ENCODE data around the gene FRMD5.
"Not testable (repeated sequence)": the region's sequence is repeated elsewhere in the genome, so short reads cannot be mapped to it uniquely, and the experiment has no call there.

FRMD5 gene

DNA sequence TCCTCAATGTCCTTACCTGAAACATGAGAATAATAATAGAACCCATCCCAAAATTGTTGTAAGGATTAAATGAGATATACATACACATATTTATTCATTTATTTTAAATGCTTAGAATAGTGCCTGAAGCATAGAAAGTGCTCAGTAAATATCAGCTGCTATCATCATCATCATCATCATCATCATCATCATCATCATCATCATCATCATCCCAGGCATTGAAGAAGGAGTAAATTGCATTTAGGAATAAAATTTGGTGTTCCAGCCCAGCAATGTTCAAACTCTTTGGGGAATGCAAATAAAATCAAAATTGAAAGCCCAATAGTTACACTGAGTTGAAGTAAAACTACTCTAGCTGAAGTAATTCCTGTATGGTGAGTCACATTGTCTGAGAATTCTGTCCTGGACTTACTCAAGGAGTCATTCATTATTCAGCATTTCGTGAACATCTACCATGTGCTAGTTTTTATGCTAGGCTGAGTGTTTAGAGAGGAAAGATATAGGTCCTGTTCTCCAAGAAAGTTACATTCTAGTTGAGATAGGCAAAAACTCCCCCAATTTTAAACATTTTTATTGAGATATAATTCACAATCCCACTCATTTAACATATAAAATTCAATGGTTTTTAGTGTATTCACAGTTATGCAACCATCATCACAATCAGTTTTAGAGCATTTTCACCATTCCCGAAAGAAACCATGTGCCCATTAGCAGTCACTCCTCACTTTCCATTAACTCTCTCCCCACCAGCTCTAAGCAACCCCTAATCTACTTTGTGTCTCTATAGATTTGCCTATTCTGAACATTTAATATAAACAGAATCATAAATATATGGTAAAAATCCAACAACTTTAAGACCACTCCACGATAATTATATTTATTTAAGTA is 107.2 kb downstream of the FRMD5 start:
- DNase-seq = peak in 1 of 2 experiments; percentile 55

DNA sequence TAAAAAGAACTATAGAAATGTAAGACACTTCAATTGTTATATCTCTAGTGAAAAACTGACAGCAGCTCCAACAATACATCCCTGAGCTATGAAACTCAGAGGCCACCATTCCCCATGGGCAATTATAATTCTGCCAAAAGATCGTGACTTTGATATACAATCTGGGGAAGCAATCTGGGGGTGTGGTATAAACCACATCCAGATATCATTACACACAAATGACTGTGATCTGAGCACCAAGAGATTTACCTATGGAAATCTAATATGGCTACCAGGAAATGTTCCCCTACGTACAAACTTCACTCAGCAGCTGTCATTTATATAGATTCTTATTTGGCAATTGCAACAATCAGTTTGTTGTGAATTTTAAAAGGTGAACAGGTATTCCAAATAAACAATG is 110.3 kb downstream of the FRMD5 start:
- no peak for DNase-seq

DNA sequence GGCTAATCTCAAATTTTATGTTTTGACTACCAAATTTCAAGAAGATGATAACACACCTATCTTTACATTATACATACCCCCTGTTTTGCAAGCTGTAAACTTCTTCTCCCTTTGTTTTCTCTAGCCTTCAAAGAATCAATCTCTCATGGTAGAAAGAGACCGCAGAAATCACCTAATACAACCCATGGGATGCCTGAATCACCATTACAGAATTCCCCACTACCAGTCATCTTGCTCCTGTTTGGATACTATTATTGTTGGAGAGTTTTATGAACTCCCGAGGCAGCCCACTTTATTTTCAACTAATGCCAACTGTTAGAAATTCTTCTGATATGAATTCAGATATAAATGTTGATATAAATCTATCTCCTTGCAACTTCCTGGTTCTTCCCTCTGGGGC is 110.9 kb downstream of the FRMD5 start:
- no peak for DNase-seq

DNA sequence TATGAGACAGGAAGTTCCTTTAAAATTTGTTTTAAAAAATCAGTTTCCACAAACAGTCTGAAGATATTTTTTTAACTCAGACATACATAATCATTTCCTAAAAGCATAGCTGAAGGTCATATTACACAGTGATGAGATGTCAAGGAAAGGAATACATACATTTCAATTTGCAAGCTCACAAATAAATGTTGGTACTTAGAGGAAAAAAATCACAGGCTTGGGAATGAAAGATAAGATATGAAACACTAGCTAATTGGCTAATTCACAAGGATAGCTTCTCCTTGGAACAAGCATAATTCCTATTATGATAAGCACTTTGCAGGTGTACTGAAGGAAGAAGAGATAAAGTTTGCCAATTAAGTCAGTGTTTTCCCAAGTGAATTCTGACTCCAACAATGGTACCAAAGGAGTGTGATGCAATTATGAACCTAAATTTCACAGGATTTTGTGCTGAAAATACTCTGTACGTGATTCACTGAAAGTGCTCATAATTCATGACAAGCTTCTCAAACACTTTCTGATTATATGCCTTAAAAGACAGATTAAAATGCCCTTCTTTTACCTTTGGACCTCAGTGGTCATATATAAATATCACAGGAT is 112.4 kb downstream of the FRMD5 start:
- no peak for DNase-seq

DNA sequence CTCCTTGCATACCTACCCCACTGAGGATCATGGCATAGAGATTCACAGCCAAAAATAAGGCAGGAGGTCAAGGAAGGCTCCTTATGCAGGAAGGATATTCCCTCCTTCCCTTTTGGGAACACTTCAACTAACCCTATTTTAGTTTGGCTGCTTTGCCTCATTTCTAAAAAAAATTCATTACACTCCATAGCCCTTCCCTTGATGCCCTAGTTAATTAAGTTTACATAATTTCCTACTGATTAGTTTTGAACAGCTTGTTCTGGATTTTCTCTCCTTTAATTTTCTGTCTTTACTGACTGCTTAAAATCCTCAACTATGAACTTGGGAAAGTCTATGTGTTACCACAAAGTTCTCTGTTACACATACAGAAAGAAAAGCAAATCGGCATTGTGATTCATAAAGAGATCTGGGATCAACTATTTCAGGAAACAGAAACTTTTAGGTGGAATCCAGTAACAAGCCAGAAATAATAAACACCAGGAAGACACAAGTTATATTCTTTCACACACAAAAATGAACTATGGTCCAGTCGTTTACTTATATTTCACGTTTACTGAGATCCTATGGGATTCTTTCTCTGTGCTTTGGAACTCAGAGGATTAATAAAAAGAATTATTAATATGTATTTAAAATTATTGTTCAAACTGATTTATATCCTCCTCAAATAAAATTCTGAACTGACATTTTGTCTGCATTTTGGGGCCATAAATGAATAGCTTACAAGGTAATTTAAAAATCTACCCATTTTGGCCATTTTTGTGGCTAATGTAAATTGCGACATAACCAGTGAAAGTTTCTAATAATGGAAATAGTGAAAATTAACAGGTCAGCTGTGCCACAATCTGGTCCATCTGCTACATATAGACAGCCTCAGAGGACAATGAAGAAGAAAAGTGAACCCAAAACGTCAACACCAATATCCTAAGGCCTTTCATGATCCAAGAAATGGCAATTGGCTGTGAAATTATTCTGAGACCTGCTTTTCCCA is 113.8 kb downstream of the FRMD5 start:
- DNase-seq = no peak

DNA sequence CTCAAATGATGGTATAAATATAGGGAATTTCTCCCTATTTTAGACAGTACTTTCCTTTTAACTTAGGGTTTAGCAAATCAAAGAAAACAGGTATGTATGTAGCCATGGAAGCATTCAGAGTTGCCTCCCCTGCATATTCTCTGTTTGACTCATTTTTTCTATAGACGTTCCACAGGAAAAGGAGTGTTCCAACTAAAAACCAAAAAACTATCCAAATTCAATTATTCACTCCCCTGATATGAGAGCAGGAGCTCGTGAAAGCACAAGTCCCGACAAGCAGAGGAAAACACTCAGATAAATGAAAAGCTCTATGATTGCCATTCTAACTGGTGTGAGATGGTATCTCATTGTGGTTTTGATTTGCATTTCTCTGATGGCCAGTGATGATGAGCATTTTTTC is 119.5 kb downstream of the FRMD5 start:
- DNase-seq = no peak

DNA sequence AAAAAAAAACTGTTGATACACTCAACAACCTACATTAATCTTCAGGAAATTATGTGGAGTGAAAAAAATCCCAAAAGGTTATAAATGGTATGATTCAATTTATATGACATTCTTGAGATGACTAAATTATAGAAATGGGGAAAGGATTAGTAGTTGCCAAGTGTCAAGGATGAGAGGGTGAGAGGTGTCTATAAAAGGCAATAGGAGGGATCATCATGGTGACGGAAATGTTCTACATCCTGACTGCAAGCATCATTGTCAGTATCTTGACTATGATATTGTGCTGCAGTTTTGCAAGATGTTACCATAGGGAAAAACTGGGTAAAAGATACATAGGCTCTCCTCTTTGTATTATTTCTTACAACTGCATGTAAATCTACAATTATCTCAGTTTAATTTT is 125.6 kb downstream of the FRMD5 start:
- DNase-seq = no peak

DNA sequence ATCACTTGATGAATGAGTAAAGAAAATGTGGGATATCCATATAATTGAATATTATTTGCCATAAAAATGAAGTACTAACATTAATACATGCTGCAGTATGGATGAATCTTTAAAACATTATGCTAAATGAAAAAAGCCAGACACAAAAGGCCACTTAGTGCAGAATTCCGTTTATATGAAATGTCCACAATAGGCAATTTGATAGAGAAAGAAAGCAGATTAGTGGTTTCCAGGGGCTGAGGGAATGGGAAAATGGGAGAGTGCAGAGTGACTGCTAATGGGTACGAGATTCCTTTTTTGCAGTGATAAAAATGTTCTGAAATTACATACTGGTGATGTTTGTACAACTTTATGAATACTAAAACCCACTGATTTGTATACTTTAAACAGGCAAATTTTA is 126.7 kb downstream of the FRMD5 start:
- no peak for DNase-seq

DNA sequence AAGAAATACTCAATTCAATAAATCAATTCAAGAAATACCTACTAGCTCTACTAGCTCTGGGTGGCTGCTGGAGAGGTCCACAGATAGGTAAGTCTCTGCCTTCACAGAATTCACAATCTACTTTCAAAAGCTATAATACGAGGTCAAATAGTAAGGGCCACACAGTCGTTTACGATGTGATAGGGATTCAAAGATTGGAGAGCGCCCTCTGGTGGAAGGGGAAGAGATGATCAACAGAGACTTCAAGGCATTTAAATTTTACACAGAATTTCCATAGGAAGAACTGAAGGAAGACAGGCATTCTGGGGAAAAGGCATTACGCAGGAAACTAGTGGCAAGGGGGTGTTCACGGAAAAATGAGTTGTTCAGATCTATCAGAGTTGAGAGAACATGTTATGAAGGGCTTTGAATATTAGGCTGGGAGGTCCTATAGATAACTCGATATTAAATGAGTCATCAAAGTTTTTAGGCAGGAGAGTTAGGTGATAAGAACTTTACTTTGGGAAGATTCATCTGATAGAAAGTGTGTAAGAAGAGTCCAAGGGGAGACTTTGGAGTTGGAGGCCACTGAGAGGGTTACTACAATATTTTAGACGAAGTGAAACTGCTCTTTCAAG is 128.8 kb downstream of the FRMD5 start:
- peak in 1 of 2 experiments; percentile 53 for DNase-seq

DNA sequence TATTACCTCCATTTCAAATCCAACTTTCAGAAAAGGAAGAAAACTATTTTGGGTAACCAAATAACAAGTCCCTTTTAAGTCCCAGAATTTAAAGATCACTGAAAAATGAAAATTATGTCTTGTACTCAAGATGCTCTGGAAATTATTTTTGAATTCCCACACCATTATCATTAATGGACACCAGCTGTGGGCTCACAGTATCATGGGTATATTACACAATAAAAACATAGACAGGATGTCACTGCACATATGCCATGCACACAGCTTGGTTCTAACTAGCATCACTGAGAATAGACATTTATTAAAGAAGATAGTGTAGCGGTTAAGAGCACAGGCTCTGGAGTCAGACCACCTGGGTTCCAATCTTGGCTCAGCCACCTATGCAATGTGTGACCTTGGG is 130.4 kb downstream of the FRMD5 start:
- DNase-seq = no peak

DNA sequence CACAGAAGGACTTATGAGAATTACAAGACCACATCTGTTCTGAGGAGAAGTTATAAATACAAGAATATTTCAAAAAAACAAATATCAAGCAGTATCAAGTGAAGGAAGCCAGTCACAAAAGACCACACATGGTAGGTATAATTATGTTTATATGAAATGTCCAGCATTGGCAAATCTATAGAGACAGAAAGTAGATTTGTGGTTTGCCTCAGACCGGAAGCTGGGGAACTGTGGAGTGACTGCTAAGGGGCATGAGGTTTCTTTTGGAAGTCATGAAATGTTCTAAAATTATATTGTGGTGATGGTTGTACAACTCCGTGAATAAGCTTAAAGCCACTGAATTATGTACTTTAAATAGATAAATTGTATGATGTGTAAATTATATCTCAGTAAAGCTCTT is 136.9 kb downstream of the FRMD5 start:
- DNase-seq = no peak

DNA sequence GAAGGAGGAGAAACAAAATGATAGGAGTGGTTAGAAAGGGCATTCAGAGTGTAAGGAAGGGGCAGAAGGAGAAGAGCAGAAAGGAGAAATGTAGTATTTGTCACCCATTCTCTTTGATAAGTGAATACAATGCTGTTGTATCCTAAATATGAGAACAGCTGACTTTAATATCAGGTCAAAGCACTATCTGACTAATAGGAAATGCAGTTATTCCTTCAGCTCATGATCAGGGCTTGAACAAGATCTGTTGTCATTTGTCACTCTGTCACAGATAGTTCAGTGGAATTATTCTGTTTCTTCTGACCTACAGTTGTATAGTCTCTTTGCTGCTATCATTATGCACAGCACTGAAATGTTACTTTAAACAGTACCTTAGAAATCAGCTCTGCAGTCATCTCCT is 149.4 kb downstream of the FRMD5 start:
- DNase-seq = no peak

DNA sequence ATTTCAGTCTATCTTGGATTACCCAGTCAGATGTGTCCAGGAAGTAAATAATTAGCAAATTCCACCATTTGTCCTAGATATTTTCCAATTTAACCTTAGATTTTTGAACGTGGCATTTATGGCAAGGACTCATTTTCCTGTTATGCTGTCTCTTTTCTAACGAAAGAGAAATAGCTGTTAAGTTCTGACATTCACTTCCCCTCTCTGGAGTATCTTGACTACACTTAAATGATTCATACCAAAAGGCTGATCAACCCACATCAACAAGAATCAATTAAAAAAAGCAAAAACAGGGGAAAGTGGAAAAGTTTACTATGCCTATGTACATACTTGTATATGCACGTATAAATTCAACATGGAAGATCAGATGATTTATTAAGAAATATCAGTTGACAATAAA is 149.9 kb downstream of the FRMD5 start:
- no peak for DNase-seq

DNA sequence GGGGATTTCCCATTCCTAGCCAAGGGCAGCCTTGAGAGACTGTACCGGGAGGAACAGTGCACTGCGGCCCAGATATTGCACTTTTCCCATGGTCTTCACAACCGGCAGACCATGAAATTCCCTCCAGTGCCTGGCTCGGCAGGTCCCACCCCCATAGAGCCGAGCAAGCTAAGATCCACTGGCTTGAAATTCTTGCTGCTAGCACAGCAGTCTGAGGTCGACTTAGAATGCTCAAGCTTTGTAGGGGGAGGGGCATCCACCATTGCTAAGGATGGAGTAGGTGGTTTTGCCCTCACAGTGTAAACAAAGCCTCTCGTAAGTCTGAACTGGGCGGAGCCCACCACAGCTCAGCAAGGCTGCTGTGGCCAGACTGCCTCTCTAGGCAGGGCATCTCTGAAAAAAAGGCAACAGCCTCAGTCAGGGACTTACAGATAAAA is 156.3 kb downstream of the FRMD5 start:
- no peak for DNase-seq

DNA sequence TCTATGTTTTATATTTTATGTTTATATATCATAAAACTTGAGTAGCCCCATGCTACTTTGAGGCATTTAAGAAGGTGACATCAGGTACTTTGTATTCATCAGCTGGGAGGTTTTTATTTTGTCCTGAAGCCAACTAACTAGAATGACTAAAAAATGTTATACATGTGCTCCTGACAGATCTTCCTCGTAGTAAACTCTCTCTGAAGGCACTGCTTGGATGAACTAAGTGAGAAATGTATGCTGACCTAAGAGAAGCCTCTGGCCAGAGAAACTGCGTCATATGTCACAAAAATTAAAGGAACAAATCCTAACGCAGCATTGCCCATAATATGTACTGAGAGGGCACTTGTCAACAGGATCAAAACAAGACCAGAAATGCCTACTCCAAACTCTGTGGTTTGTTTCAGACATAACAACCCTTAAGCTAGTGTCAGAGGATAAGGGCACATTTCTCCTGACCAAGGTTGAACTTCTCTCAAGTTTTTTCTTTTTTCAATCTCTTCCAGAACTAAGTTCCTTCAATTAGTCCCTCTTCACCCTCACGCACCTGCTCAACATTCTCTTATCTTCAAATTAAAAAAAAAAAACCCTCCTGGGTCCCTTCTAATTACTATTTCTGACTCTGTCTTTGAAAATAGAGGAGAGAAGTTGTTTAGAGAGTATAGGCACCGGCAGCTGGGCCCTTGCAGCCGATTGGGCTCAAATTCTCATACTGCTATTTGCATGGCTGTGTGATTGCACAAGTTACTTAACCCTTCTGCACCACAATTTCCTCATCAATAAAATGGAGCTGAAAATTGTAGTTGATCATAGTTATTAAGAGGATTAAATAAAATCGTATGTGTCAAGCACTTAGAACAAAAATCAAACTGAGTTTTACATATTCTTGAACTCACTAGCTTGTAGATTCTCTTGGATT is 159.0 kb downstream of the FRMD5 start:
- no peak for DNase-seq

DNA sequence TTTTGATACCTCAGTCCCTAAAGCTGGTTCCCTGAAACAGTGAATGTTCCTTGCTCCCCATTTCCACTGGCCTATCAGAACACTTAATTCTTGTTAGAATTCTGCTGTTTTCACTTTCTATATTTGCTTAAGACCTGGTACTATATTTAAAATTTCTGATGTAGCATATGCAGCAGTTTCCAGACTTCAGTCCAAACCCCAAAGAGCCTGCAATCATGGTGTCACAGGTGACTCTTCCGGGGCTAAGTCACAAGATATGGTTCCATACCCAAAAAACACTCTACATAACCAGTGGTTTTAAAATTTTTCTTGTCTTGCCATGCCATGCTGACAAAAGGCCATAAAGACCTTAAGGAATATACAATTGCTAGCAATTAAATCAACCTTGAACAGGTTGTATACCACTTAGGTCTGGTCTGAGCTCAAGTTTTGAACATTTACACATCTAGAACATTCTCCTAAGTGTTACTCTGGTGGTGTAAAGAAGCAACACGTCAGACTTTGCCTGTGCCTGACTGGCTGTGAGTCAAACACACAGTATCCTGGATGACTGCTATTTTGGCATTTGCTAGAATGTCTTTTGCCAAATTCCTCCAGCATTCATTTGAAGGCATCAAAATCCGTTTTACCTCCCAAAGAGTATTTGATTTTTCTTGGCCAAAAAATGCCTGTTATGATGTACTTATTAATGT is 160.0 kb downstream of the FRMD5 start:
- DNase-seq = no peak

DNA sequence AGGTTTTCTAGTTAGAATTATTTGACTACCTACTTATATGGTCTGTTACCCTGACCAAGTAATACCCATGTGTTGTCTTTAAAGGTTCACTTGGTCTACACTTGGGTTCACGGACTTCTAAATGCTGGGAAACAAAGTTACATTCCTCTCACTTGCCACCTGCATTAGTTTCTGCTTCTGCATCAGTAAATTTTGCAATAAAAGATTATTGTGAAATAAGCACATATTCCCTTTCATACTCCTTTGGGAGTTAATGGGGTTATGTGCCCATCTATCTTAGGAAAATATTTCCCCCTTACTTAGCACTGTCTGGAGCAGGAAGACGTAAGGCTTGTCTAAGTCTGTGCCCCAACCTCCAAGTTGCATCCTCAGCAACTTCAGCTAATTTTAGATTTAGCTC is 160.7 kb downstream of the FRMD5 start:
- DNase-seq = no peak

DNA sequence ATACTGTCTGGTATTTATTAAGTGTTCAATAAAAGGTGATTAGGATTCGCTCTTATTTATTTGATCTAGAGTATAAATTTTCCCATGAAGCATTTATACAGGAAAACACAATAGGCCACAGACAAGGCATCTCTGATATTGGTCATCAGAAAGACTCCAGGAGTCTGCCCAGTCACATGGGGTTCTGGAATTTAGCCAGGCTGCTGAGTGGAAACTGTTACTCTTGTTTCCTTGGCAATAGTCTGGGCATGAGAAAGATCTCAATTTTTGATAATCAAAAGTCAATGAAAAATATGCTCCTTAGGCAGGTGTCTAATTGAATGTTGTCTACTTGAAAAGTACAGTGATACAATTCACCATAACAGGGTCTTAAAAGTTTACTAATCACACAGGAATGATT is 161.2 kb downstream of the FRMD5 start:
- DNase-seq = no peak

DNA sequence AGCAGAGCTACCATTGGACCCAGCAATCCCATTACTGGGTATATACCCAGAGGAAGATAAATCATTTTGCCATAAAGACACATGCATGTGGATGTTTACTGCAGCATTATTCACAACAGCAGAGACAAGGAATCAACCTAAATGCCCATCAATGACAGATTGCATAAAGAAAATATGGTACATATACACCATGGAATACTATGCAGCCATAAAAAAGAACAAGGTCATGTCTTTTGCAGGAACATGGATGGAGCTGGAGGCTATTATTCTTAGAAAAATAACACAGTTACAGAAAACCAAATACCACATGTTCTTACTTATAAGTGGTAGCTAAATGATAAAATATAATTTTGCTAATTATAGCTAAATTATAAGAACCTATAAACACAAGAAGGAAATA is 162.3 kb downstream of the FRMD5 start:
- DNase-seq = not testable (repeated sequence)

DNA sequence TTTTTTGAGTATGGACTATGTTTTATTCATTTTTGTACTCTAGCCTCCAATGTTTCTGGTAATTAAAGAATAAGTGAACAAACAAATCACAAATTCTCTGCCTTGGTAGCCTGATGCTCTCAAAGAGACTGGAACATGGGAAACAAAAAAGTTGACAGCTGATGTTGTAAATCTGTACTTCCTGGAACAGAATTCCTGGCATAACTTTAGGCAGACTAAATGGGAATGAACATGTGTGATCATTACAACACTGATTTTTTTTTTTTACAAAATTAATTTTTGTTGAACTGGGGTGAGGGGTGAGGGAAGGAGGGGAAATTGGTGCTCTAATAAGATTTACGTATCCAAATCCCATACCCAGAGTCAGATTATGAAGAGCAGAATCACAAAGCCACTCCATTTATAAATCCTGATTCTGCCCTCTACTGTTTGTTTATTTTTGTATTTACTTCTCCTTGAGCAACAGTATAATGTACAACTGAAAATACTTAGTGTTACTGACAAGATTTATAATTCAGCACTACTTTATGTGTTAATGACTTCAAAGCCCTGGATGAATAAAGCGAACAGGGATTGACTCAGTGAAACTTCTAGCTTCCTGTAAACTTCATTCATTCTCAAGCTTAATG is 165.0 kb downstream of the FRMD5 start:
- DNase-seq = peak in 1 of 2 experiments; percentile 47

DNA sequence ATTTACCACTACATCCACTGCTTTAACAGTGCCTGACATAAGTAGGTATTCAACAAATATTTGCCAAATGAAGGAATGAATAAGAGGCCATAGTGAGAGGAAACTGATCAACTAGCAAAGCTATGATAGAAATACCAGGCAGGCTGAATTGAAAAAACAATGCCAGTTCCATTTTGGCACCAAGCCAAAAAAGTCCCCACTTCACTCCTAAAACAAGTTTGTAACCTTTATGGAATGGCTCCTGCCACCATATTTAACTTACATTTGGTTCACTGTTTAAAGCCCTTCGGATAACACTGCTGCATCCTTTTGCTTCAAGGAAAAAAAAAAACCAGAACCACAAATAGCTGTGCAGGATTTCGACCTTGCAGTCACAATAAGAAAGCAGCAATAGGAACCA is 166.1 kb downstream of the FRMD5 start:
- DNase-seq = no peak
